ENCODE measurements around the gene KCNG2. TPM values are rescaled to one million over a fixed set of nuclear protein-coding genes. Genes with fewer than 3 reads are reported as not detected.
A peak's percentile ranks its signal among the peaks of the same experiment; 100 is the strongest.

Gene KCNG2
- total RNA-seq, 4 donors from 2014 or later: 1.7 TPM; not detected in 3

GRCh38 chr18:79856119-79857007 is 58.6 kb downstream of the KCNG2 start:
- peaks cover 0 to 15% (median 2%) of the 10 kb centered on the region in 4 donors for H3K4me1 ChIP-seq
- H3K27ac ChIP-seq (replicated peaks in 1 of 4): no peak overlapping the region
- H3K9me3 ChIP-seq: peaks cover 0 to 4% (median under 1%) of the 10 kb centered on the region in 4 donors
- H3K27me3 ChIP-seq: peaks cover 0 to 56% (median 0%) of the 10 kb centered on the region in 4 donors
- peak; percentile 75 for DNase-seq (ENCODE audit: extremely low spot score)
- intact Hi-C loops (cut with DNase I): no loop called here
- no peak overlapping the region for H3K4me3 ChIP-seq
- 56% methylated on average over 12 of the region's 26 CpGs for WGBS
- TF ChIP-seq POLR2AphosphoS5 (IDR thresholded peaks at IDR 0.05) (no peak), EP300 (IDR thresholded peaks at IDR 0.05) (no peak), POLR2A (IDR thresholded peaks at IDR 0.05; ENCODE audit: low read depth) (no peak), CTCF (IDR thresholded peaks at IDR 0.05) (no peak)
- H3K36me3 ChIP-seq: no peaks in the 10 kb centered on the region

- peaks cover 0 to 59% (median 0%) of the 10 kb centered on the region in 4 donors for H3K27me3 ChIP-seq
- H3K4me3 ChIP-seq: no peak overlapping the region
- peaks cover 0 to 9% (median 5%) of the 10 kb centered on the region in 4 donors for H3K9me3 ChIP-seq
- DNase-seq (ENCODE audit: extremely low spot score): peak; percentile 60
- intact Hi-C loops (cut with DNase I): no loop called here
- no peak overlapping the region for H3K27ac ChIP-seq (replicated peaks in 1 of 4)
- whole genome bisulfite sequencing: 34% methylated on average over 13 of the region's 14 CpGs
- no peak for TF ChIP-seq POLR2A (IDR thresholded peaks at IDR 0.05; ENCODE audit: low read depth)
- TF ChIP-seq CTCF (IDR thresholded peaks at IDR 0.05): no peak
- TF ChIP-seq POLR2AphosphoS5 (IDR thresholded peaks at IDR 0.05): no peak
- no peak for TF ChIP-seq EP300 (IDR thresholded peaks at IDR 0.05)
- peaks cover 0 to 15% (median 2%) of the 10 kb centered on the region in 4 donors for H3K4me1 ChIP-seq
- no peaks in the 10 kb centered on the region for H3K36me3 ChIP-seq
These were observed 59.4 kb downstream of the KCNG2 start for GRCh38 chr18:79857082-79857671.

GRCh38 chr18:79859314-79859713 is 61.6 kb downstream of the KCNG2 start:
- peaks cover 0 to 15% (median 2%) of the 10 kb centered on the region in 4 donors for H3K4me1 ChIP-seq
- WGBS: 83% methylated on average over 7 of the region's 7 CpGs
- H3K4me3 ChIP-seq: no peak overlapping the region
- no peak overlapping the region for H3K27ac ChIP-seq (replicated peaks in 1 of 4)
- no peaks in the 10 kb centered on the region for H3K36me3 ChIP-seq
- H3K27me3 ChIP-seq: peaks cover 0 to 55% (median 0%) of the 10 kb centered on the region in 4 donors
- H3K9me3 ChIP-seq: peaks cover 0 to 14% (median 11%) of the 10 kb centered on the region in 4 donors
- peak; percentile 86 for DNase-seq (ENCODE audit: extremely low spot score)
- intact Hi-C loops (cut with DNase I): no loop called here
- TF ChIP-seq POLR2AphosphoS5 (IDR thresholded peaks at IDR 0.05) (no peak), POLR2A (IDR thresholded peaks at IDR 0.05; ENCODE audit: low read depth) (no peak), EP300 (IDR thresholded peaks at IDR 0.05) (no peak), CTCF (IDR thresholded peaks at IDR 0.05) (no peak)

- H3K27ac ChIP-seq (replicated peaks in 1 of 4): no peak overlapping the region
- no peak for DNase-seq (ENCODE audit: extremely low spot score)
- TF ChIP-seq POLR2A (IDR thresholded peaks at IDR 0.05; ENCODE audit: low read depth) (no peak), EP300 (IDR thresholded peaks at IDR 0.05) (no peak), POLR2AphosphoS5 (IDR thresholded peaks at IDR 0.05) (no peak), CTCF (IDR thresholded peaks at IDR 0.05) (no peak)
- H3K4me3 ChIP-seq: no peak overlapping the region
- intact Hi-C loops (cut with DNase I): no loop called here
- H3K27me3 ChIP-seq: peaks cover 0 to 38% (median 0%) of the 10 kb centered on the region in 4 donors
- no peaks in the 10 kb centered on the region for H3K36me3 ChIP-seq
- H3K4me1 ChIP-seq: peaks cover 0 to 10% (median 0%) of the 10 kb centered on the region in 4 donors
- peaks cover 0 to 14% (median 11%) of the 10 kb centered on the region in 4 donors for H3K9me3 ChIP-seq
- WGBS: 88% methylated on average over 2 of the region's 2 CpGs
These were observed 63.9 kb downstream of the KCNG2 start for GRCh38 chr18:79861687-79862086.
